Measurements from ENCODE around the gene EEFSEC. TPM values are rescaled to one million over a fixed set of nuclear protein-coding genes. Genes with fewer than 3 reads are reported as not detected.

Gene EEFSEC
- total RNA-seq, 1 donor, result 5.1 TPM

DNA sequence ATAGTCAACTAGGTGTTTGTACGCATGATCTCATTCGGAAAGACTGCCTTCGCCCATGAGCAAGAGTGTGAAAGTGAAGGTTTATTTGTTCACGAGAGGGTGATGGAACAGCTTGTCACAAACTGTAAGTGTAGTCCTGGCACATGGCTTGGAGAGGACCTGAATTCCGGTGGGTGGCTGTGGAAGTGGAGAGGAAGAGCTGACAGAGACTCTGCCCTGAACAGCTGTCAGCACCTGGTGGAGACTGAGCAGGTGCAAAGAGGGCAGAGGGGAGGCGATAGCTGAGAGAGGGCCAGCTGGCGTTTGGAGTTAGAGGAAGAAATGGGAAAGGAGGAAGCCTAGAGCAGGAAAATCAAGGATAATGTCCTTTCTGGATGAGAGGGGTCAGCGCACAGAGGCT, 155.7 kb downstream of the EEFSEC start:
- H3K4me2 ChIP-seq (ENCODE audit: insufficient read depth, low read length), result no peak overlapping the region
- no peaks in the 10 kb centered on the region for H3K4me1 ChIP-seq (ENCODE audit: insufficient read depth, low read length)
- TF ChIP-seq, protein P1, sequence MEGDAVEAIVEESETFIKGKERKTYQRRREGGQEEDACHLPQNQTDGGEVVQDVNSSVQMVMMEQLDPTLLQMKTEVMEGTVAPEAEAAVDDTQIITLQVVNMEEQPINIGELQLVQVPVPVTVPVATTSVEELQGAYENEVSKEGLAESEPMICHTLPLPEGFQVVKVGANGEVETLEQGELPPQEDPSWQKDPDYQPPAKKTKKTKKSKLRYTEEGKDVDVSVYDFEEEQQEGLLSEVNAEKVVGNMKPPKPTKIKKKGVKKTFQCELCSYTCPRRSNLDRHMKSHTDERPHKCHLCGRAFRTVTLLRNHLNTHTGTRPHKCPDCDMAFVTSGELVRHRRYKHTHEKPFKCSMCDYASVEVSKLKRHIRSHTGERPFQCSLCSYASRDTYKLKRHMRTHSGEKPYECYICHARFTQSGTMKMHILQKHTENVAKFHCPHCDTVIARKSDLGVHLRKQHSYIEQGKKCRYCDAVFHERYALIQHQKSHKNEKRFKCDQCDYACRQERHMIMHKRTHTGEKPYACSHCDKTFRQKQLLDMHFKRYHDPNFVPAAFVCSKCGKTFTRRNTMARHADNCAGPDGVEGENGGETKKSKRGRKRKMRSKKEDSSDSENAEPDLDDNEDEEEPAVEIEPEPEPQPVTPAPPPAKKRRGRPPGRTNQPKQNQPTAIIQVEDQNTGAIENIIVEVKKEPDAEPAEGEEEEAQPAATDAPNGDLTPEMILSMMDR (IDR thresholded peaks at IDR 0.05; ENCODE audit: extremely low read depth, low read depth, low read length), result no peak
- H3K36me3 ChIP-seq (ENCODE audit: insufficient read depth, low read length), result no peaks in the 10 kb centered on the region
- H3K27me3 ChIP-seq (ENCODE audit: insufficient read depth, low read length), result no peaks in the 10 kb centered on the region
- H3K27ac ChIP-seq (ENCODE audit: low read depth, low read length), result no peak overlapping the region
- no peak overlapping the region for H2AFZ ChIP-seq (ENCODE audit: low read length)
- no peaks in the 10 kb centered on the region for H3K79me2 ChIP-seq (ENCODE audit: insufficient read depth, low read length)
- H4K20me1 ChIP-seq (ENCODE audit: insufficient read depth, low read length), result peaks cover 7% of the 10 kb centered on the region
- H3K4me3 ChIP-seq (ENCODE audit: insufficient read depth, low read length), result no peak overlapping the region
- no peaks in the 10 kb centered on the region for H3K9me3 ChIP-seq (ENCODE audit: low read depth, low read length)
- no peak for DNase-seq (ENCODE audit: insufficient read length, low spot score, missing footprints)

GRCh38 chr3:128310286-128311058, 157.2 kb downstream of the EEFSEC start:
- Histone ChIP-seq H3K79me2 (ENCODE audit: insufficient read depth, low read length) (no peaks in the 10 kb centered on the region), H3K4me3 (ENCODE audit: insufficient read depth, low read length) (no peak overlapping the region), H3K9me3 (ENCODE audit: low read depth, low read length) (no peaks in the 10 kb centered on the region), H3K4me2 (ENCODE audit: insufficient read depth, low read length) (no peak overlapping the region), H3K36me3 (ENCODE audit: insufficient read depth, low read length) (no peaks in the 10 kb centered on the region), H3K27me3 (ENCODE audit: insufficient read depth, low read length) (no peaks in the 10 kb centered on the region), H3K27ac (ENCODE audit: low read depth, low read length) (no peak overlapping the region), H4K20me1 (ENCODE audit: insufficient read depth, low read length) (peaks cover 7% of the 10 kb centered on the region), H2AFZ (ENCODE audit: low read length) (no peak overlapping the region), H3K4me1 (ENCODE audit: insufficient read depth, low read length) (no peaks in the 10 kb centered on the region)
- DNase-seq (ENCODE audit: insufficient read length, low spot score, missing footprints), result no peak
- TF ChIP-seq, protein P1 (IDR thresholded peaks at IDR 0.05; ENCODE audit: extremely low read depth, low read depth, low read length), result no peak

- H3K4me2 ChIP-seq (ENCODE audit: insufficient read depth, low read length), result no peak overlapping the region
- H3K27me3 ChIP-seq (ENCODE audit: insufficient read depth, low read length), result no peaks in the 10 kb centered on the region
- peaks cover 7% of the 10 kb centered on the region for H4K20me1 ChIP-seq (ENCODE audit: insufficient read depth, low read length)
- DNase-seq (ENCODE audit: insufficient read length, low spot score, missing footprints), result peak; percentile 77
- no peaks in the 10 kb centered on the region for H3K4me1 ChIP-seq (ENCODE audit: insufficient read depth, low read length)
- H3K79me2 ChIP-seq (ENCODE audit: insufficient read depth, low read length), result no peaks in the 10 kb centered on the region
- H3K4me3 ChIP-seq (ENCODE audit: insufficient read depth, low read length), result no peak overlapping the region
- H3K9me3 ChIP-seq (ENCODE audit: low read depth, low read length), result no peaks in the 10 kb centered on the region
- H3K27ac ChIP-seq (ENCODE audit: low read depth, low read length), result no peak overlapping the region
- H2AFZ ChIP-seq (ENCODE audit: low read length), result no peak overlapping the region
- TF ChIP-seq, protein P1 (IDR thresholded peaks at IDR 0.05; ENCODE audit: extremely low read depth, low read depth, low read length), result no peak
- no peaks in the 10 kb centered on the region for H3K36me3 ChIP-seq (ENCODE audit: insufficient read depth, low read length)
Measured at GRCh38 chr3:128311441-128311844, 158.2 kb downstream of the EEFSEC start.

GRCh38 chr3:128312271-128312670, 159.0 kb downstream of the EEFSEC start:
- Histone ChIP-seq H2AFZ (ENCODE audit: low read length) (no peak overlapping the region), H3K27ac (ENCODE audit: low read depth, low read length) (no peak overlapping the region), H3K4me2 (ENCODE audit: insufficient read depth, low read length) (no peak overlapping the region), H3K27me3 (ENCODE audit: insufficient read depth, low read length) (no peaks in the 10 kb centered on the region), H3K4me3 (ENCODE audit: insufficient read depth, low read length) (no peak overlapping the region), H3K9me3 (ENCODE audit: low read depth, low read length) (no peaks in the 10 kb centered on the region), H3K79me2 (ENCODE audit: insufficient read depth, low read length) (no peaks in the 10 kb centered on the region), H3K4me1 (ENCODE audit: insufficient read depth, low read length) (no peaks in the 10 kb centered on the region), H3K36me3 (ENCODE audit: insufficient read depth, low read length) (no peaks in the 10 kb centered on the region), H4K20me1 (ENCODE audit: insufficient read depth, low read length) (peaks cover 2% of the 10 kb centered on the region)
- TF ChIP-seq, protein P1 (IDR thresholded peaks at IDR 0.05; ENCODE audit: extremely low read depth, low read depth, low read length), result no peak
- no peak for DNase-seq (ENCODE audit: insufficient read length, low spot score, missing footprints)
